LHCN-M2 (cell line): ENCODE data around the gene CTNS. TPM values are rescaled to one million over a fixed set of nuclear protein-coding genes. Genes with fewer than 3 reads are reported as not detected.

Experiments used
- DNase-seq: peaks from one replicate; pipeline ENCODE4 v3.0.0-alpha.2; 2012; ENCODE audit warnings: low read depth
- polyA plus RNA-seq: library from polyadenylated mRNA; unstranded; fragments of >200 nt; gene quantifications from one replicate; pipeline ENCODE4 v1.2.1, GENCODE V29; 2012; ENCODE audit warnings: missing spikeins
- total RNA-seq: library from RNA; depleted of rRNA; stranded (reverse); fragments of >200 nt; gene quantifications from 2 replicates; pipeline ENCODE4 v1.2.3, GENCODE V29; 2014; rRNA removed

The CTNS gene
- total RNA-seq, result 20.3 and 29.1 TPM in 2 replicates
- 14.9 TPM for polyA plus RNA-seq

DNA sequence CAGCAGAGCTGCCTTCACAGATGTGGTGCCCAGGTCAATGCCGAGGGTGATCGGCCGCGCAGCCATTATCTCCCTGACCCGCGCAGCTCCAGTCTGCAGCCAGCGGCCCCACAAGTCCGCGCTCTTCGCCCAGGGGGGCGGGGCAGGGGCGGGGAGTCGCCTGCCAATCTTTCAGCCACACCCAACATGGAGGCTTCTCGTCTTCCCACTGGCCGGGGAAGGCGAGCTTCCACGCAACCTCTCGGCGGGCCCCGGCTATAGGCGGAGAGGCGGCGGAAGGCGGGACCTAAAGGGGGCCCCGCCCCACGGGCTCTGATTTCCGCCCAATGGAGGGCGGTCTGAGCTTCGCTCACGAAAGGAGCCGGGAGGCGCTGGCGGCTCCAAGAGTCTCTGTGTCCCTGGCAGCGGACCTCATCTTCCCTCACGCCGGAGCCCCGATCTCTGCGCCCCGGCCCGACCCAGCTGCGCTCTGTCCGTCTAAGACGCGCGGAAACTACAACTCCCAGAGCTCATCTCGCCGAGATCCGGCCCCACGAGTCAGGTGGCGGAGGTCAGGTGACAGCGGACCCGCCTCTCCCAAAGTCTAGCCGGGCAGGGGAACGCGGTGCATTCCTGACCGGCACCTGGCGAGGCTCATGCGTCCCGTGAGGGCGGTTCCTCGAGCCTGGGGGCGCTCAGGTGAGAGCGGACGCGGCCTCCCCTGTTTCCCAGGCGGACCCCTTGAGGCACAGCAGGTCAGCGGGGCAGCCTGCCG is at the start of gene CTNS, which contains the start of gene SHPK:
TSS of gene CTNS (plus strand) at position 607 of the 754 bp plus-strand sequence. CDS start 3,447 bp downstream, outside the sequence.
TSS of gene SHPK (minus strand) at position 97 of the 754 bp plus-strand sequence. CDS start at position 66, 31 bp downstream.
- peak; percentile 94 for DNase-seq

DNA sequence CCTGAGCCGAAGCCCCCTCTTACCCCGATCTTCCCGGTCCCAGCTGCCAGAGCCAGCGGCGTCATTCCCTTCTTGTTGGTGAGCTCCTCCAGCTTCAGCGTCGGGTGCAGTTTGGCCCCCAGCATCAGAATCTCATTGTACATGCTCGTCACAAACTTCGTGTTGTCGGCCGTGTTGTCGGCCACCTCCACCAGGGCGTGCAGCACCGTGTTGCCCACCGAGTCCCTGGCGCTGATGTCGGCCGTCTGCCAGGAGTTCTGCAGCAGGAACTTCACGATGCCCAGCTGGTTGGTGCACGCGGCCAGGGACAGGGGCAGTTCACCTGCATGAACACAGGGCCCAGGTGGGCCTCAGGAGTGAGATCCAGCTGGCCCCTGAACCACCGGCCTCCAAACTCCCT is 46.8 kb upstream of the CTNS start:
- no peak for DNase-seq

DNA sequence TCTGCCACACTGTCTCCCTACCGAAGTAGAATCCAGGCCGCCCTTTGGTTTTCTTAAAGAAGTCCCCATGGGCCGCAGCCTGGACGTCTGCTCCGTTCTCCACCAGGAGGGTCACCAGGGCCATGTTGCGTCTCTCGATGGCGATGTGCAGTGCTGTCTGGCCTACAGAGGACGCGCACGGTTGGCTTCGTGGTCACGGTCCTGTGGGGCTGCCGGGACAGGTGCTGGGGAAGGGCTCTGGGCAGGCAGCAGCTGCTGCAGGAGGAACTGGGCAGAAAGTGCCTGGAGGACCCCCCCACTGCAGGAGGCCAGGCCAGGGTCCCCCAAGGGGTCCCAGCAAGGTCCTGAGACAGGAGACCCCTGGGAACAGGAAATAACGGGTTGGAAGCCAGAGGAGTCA is 46.3 kb upstream of the CTNS start:
- DNase-seq, result no peak

DNA sequence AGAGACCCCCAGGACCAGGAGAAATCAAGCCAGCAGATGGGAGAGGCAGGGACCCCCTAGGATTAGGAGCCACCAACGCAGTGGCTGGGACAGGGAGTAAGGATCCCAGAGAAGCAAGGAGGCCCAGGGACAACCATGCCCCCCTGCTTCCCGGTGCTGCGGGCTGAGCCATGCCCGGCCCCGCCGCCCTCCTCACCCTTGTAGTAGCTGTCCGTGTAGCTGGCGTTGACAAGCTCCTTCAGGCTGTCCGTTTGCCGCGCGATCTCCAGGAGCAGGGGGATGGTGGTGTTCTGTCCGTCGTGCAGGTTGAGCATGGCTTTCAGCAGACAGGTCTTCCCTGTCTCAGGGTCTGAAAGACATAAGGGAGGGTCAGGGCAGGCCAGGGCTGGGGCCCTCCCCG is 45.8 kb upstream of the CTNS start:
- DNase-seq, result no peak

DNA sequence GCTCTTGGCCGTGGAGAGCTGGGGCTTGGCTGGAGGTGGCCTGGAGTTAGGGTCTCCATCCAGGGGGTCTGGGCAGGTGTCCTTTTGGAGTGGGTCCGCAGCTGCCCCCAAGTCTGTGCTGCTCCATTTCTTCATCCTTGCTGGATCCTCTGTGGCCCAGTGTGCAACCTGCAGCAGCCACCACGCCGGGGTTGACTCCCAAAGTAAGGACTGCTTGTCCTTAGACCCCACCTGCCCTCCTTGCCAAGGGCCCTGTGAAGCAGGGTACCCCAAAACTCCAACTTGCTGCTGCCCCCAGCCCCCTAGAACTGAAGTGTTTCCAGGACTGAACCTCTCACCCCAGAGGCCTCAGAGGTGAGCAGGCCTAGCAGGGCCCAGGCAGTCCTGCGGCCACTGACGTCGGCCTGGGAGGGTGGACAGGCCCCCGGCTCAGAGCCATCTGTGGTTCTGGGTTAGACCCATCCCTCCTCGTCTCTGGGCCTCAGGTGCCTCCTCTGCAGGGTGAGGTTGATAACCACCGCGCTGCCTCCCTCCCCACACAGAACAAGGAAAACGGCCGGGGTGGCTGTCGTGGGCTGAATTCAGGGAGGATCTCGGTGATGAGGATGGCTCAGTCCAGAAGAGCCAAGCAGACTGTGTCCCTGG is 44.2 kb upstream of the CTNS start:
- no peak for DNase-seq

DNA sequence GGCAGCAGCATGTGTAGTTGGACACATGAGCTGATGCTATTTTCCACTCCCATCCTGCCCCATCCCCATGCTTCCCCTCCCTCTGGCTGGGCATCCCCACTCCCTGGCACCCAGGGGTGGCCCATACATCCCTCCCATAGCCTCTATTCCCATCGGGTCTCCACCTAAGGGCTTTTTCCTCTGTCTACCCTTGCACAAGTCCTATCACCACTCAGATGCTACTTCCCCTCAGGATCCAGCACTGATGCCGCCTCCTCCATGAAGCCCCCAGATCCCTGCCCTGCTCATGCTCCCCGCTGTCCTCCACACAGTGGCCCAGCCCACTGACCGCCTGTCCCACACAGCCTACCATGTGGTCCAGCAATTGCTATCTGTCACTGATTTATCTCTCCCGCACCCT is 43.2 kb upstream of the CTNS start:
- no peak for DNase-seq

DNA sequence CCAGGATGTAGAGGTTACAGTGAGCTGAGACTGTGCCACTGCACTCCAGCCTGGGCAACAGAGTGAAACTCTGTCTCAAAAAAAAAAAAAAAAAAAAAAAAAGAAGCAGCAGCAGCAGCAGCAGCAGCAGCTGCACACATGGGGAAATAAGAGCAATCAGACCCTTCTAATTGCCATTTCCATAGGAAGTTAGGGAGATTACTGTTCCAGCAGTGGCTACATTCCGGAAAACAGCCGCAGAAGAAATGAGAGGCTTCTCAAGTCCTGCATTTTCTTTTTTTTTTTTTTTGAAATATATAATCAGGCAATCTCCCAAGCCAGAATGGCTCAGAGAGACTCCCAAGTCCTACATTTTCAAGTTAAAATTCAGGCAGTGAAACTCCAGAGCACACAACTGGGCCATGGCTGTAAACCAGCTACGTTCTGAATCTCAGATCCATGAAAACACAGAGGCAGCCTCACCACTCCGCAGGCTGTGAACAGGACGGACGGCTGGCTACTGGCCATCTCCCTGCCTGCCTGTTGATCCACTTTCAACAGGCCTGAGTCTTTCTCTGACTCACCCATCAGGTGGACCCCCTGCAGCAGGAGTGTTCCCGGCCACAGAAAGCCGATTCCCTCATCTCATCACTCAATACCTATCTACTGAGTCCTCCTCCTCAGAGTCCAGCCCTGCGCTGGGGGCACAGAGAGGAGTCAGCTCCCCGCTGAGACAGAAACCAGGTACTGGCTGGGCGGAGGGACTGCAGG is 42.3 kb upstream of the CTNS start:
- DNase-seq, result peak; percentile 13

DNA sequence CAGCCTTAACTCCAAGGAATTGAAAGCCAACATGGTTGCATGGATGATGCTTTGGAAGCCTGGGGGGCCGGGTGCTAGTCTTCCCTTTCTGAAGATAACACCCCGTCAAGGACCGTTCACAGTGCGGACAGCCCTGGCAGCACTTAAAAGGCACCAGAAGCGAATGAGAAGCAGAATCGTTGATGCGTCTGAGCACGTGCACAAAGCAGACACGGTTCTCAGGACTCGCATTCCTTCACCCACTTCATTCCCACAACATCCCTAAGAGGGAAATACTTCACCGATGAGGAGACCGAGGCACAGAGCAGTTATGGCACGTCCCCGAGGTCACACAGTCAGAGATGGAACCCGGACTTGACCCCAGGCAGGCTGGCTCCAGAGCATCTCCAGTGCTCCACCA is 41.6 kb upstream of the CTNS start:
- no peak for DNase-seq

DNA sequence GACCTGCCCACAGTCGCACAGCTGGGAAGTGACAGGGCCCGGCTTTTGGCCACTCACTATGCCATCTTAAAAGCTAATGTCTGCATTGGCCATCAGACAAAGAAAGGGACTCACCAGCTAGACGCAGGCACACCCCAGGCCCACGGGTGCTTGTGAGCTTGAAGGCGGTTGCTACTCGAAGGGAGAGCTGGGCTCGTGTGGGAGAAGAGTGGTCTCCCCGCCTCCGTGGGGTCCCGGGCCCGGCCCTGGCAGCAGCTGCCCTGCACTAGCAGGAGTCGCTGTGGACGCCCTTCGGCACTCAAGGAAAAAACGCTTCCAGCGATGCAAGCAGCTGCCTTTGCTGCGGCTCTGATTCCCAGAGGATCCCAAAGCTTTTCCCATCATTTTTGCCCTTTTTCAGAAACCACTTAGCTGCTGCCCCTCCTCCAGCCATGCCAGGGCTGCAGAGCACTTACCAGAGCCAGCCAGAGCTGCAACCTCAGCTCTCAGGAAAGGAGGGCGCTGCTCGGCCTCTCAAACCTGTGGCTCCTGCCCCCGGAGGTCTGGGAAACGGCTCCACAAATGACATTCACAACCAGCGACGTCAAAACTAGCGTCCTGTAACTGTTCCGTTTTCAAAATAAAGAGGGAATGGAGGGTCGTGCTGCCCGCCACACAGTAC is 39.6 kb upstream of the CTNS start:
- DNase-seq, result no peak

DNA sequence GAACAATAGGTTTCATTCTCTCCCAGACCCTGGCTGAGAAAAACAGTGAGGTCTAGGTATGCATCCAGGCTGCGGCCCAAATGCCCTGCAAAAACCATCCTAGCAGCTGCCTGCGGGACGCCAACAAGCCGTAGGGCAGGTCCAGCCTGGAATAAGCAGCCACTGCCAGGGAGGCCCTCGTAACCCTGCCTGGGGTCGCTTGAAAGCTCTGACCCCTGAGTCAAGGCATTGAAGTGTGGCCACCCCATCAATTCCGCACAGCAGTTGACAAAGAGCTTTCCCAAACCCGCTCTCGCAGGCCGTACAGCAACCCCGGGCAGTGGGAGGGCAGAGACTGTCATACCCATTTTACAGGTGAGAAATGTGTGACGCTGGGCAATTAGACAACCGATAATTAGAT is 38.5 kb upstream of the CTNS start:
- no peak for DNase-seq

DNA sequence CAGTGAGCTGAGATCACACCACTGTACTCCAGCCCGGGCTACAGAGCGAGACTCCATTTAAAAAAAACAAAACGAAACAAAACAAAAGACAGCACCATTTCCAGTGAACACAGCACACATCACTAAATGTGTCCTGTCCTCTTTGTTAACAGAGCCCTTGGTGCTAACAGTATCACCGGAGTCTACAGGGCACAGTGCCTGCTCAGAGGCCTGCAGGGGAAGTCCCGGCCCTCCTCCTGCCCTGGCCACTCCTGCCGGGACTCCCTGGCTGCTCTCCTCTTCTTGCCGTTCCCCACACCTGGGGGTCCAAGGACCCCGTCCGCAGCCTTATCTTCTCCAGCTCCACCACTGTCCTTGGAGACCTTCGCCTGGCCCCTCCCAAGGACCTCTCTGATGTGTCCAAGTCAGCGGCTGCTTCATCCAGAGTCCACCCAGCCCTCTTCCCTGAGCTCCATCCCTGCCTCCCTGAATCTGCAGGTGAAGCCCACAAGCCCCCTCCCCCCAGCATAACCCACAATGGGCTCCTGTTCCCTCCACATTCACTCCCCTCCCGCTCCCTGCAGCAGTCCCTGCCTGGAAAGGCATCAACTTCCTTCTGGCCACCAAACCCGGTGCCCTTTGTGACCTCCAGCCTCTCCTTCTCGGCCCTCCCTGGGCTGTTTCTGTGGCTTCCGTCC is 35.9 kb upstream of the CTNS start:
- no peak for DNase-seq

DNA sequence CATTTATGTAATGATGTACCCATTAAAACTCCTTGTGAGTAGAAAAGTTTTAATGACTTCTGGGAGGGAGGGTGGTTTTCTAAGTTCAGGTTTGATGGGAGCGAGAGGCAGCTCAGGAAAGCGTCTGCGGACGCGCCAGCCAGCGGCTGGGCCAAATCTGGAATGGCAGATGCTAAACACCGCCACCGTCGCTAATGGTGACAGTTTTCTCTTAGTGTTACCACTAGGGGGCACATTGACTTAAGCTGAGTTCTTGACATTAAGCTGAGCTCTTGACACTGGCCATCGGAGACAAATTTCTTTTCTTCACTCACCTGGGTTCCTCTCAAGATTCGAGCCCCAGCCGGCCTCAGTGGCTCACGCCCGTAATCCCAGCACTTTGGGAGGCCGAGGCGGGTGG is 34.1 kb upstream of the CTNS start:
- peak; percentile 18 for DNase-seq

DNA sequence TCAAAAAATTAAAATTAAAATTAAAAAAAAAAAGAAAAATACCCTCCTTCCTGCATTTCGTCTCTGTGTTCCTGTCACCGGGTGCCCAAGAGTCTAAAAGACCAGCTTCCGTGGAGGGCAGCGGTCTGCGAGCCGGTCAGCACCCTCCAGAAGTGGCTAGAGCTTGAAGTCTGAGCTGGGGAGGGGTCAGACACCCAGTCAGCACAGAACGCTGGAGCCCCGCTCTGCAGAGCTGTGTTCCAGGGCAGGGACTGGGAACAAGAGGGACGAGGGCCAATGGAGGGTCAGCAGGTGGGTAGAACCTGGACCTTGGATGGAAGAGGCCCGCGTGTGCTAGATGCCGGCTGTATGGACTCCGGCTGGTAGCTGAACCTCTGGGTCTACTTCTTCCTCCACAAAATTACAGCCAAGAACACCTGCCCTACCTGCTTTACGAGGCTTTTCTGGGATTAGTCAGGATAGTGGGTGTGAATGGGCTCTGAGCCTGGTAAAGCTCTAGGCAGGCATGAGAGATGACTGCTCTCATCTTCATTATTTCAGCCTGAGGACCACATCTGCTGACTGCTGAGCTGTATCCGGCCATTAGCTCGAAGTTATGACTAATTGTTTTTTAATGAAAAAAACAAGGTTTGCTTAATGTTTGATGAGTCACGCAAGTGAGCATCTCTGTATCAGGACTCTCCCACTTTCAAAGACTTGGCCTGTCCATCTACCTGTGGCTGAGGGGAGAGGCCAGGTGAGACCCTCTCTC is 33.3 kb upstream of the CTNS start:
- DNase-seq, result peak; percentile 50

DNA sequence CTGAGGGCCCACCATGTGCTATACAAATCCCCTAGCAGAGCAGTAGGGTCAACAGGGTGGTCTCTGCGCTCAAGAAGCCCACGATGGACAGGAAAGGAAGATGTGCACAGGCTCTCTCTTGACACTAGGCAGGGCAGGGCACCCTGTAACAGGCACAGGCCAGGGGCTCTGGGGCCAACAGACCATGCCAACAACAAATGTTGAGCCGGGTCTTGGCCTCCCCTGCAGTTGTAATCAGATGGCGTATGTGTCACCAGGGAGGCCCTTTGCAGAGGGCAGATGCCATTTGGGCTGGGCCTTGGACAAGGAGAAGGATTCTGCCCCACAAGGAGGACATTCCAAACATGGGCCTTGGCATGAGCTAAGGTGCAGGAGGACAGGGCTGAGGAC is 32.7 kb upstream of the CTNS start:
- no peak for DNase-seq

DNA sequence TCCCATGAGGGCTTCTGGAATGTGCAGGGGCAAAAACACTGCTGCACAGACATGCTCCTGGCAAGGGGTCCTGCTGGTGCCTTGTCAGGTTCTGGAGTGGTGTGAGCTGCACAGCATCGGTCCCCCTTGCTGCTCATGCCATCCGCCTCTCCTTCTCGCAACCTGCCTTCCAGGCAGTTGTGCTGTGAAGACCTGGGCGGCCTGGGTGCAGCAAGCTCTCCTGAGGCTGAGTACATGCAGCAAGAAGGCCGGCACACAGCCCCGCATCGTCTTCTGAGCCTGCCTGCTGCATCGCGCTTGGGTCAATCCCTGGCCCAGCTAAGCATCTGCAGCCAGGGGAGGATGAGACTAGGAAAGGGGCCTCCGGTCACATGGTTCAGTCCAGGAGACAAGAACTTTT is 26.9 kb upstream of the CTNS start:
- DNase-seq, result no peak

DNA sequence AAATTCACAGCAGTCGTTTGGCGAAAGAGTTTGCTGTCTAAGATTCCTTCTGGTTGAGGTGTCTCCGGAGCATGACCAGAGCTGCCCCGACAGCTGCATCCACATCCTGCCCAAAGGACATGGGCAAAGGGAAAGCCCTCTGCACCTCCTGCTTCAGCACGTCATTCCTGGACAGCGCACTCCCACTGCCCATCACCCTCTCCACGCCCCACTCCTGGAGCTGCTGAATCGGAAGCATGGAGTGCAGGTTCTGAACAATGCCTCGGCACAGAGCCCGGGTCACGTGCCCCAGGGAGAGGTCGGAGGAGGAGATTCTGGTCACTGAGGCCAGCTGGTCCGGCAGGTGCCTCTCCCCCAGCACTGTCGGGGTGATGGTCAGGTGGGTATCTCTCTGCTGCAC is 26.0 kb upstream of the CTNS start:
- DNase-seq, result peak; percentile 43

DNA sequence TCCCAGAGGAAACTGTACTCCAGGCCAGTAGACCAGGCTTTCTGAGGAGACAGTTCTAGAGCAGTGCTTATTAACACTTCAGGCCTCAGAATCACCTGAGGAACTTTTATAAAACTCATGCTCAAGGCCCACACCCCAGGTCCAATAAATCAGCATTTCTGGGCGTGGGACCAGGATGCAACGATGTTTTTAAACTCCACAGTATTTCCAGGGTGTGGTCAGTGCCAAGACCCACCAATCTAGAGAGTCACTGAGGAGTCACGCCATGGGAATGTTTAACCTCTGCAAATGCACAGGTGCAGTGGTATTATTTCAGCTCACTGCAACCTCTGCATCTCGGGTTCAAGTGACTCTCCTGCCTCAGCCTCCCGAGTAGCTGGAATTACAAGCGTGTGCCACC is 23.4 kb upstream of the CTNS start:
- DNase-seq, result no peak

DNA sequence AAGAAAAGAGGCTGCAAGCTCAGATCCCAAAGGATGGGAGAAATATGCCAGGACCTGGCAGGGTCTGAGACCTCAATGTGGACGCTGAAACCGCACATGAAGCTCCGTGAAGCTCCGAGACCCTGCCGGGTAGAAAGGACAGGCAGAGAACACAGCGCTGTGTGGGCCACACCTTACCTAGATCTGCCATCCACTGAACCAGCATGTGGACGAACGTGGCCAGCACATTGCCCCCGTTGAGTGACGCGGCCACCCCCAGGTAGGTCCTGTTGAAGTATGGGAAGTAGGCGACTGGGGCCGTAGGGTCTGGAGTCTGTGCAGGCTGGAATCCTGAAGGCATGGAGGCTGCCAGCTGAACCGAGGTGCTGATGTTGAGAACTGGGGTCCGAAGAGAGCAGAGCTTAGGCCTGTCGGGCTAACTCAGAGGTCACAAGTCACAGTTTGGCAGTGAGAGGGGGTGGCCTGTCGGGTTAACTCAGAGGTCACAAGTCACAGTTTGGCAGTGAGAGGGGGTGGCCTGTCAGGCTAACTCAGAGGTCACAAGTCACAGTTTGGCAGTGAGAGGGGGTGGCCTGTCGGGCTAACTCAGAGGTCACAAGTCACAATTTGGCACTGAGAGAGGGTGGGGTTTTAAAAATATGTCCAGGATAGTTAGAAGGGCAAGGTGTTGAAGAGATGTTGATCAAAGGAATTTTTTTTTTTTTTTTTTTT is 21.2 kb upstream of the CTNS start:
- no peak for DNase-seq

DNA sequence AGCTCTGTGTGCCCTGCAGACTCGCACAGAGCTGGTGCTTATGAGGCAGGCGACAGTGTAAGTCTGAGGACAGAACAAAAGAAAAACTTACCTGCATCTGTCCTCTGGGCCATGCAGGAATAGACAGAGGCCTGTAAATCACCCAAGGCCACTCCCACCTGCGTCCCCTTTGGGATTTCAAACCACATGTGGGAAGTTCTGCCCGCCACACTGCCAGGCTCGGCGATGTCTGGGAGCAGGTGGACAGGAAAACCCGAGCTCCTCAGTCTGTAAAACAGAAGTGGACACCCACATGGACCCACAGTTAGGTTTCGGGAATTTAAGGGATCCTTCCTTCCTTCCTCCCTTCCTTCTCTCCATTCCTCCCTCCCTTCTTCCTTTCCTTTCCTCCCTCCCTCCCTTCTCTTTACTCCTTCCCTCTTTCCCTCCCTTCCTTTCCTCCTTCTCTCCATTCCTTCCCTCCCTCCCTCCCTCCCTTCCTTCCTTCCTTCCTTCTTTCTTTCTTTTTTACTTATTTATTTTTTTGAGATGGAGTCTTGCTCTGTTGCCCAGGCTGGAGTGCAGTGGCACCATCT is 15.3 kb upstream of the CTNS start:
- DNase-seq, result peak; percentile 29
